ENCODE measurements around the gene ULK1. TPM values are rescaled to one million over a fixed set of nuclear protein-coding genes. Genes with fewer than 3 reads are reported as not detected.
A peak's percentile ranks its signal among the peaks of the same experiment; 100 is the strongest.

The ULK1 gene
- total RNA-seq, 1 experiment from 2014 or later: 34.2 TPM

DNA sequence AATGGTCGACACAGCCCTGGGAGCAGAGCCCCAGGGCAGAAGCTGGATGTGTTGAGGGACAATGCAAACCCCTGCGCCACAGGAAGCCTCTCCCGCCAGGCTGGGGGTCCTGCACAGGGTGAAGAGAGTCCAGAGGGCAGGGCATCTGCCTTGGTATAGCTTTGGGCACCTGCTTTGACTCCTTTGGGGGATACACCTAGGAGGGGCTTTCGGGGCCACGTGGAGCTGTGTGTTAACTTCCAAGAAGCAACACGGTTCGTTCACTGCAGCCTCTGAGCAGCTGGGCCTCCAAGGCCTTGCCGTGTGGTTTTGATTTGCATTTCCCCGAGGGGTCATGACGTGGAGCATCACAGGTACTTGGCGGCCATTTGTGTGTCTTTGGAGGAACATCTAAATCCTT, 28.8 kb downstream of the ULK1 start:
- Histone ChIP-seq H3K4me3 (replicated peaks in 1 of 2; ENCODE audit: low read depth in 1 of 2, low read length in 2 of 2) (no peak overlapping the region), H3K27ac (ENCODE audit: low read depth, low read length) (no peak overlapping the region), H3K36me3 (ENCODE audit: control insufficient read depth in 1 of 2, insufficient read depth in 2 of 2, low read length in 2 of 2) (no peaks in the 10 kb centered on the region; a peak in 1 of 4 replicates), H3K9ac (ENCODE audit: low read length) (no peak overlapping the region), H3K79me2 (ENCODE audit: insufficient read depth, low read length) (no peaks in the 10 kb centered on the region), H3K27me3 (ENCODE audit: insufficient read depth, low read length) (no peaks in the 10 kb centered on the region), H3K4me2 (ENCODE audit: low read length) (no peak overlapping the region), H2AFZ (ENCODE audit: low read depth, low read length, poor library complexity, severe bottlenecking) (no peak overlapping the region), H3K9me3 (ENCODE audit: control insufficient read depth in 1 of 2, insufficient read depth in 1 of 2, low read depth in 1 of 2, low read length in 2 of 2) (no peaks in the 10 kb centered on the region), H3K9me2 (ENCODE audit: insufficient read depth) (no peaks in the 10 kb centered on the region), H4K20me1 (ENCODE audit: insufficient read depth) (no peaks in the 10 kb centered on the region), H3K4me1 (ENCODE audit: control insufficient read depth in 1 of 2, insufficient read depth in 2 of 2, low read length in 2 of 2) (peaks cover 7 to 9% of the 10 kb centered on the region in 2 experiments)
- RAD21 ChIA-PET (ENCODE audit: low non-redundant PET in 1 of 2, low total read pairs in 2 of 2, uncharacterized antibody in 2 of 2, unreplicated experiment in 2 of 2): no interaction called here
- ATAC-seq (no peak), DNase-seq (ENCODE audit: low read depth, low spot score) (no peak)
- no peak for TF ChIP-seq TCF7L2 (IDR thresholded peaks at IDR 0.05; ENCODE audit: borderline replicate concordance, extremely low read depth, insufficient read depth, insufficient read length)
- no peak for TF ChIP-seq ZNF274 (IDR thresholded peaks at IDR 0.05; ENCODE audit: low read depth, low read length)
- no peak for TF ChIP-seq EGR1 (IDR thresholded peaks at IDR 0.05; ENCODE audit: low read depth)
- TF ChIP-seq SRF (IDR thresholded peaks at IDR 0.05; ENCODE audit: low read depth): no peak
- intact Hi-C loops (cut with micrococcal nuclease): no loop called here
- POLR2A ChIA-PET: no interaction called here
- BruUV-seq (replicated peaks): no TSS peak
- CTCF ChIA-PET: no interaction called here

DNA sequence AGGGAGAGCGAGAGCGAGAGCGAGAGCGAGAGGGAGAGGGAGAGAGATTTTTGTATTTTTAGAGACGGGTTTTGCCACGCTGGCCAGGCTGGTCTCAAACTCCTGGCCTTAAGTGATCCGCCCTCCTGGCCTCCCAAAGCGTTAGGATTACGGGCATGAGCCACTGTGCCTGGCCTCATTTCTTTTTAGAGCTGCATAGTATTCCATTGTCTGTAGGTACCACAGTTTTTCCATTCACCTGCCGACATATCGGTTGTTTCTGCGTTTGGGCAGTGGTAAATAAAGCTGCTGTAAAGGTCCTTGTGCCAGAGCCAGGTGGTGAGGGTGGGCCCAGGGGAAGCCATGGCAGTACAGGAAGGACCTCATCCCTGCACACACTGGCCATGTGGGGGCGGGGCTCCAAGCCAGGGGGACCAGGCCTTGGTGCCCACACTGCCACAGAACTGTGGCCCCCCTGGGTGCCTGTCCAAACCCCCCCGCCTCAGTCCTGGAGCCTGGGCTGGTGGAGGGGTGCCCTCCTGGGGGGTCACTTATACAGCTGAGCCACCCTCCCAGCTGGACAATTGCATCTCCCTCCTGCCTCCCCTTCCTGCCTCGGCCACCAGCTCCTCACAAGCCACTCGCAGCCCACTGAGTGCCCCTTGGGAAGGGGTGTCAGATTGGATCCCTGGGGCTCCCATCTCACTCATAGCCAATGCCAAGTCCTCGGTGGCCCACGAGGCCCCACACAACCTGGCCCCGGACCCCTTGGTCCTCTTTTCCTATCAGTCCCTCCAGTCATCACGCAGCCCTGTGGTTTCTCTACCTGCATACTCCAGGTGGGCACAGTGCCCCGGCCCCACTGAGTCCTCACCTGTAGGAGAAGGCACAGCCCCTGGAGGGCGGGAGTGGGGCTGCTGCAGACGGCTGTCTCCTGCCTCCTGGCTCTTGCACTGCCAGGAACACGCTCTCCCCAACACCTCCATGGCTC, 33.0 kb downstream of the ULK1 start:
- Histone ChIP-seq H4K20me1 (ENCODE audit: insufficient read depth) (no peaks in the 10 kb centered on the region), H3K9me2 (ENCODE audit: insufficient read depth) (no peaks in the 10 kb centered on the region), H3K79me2 (ENCODE audit: insufficient read depth, low read length) (peaks cover 31% of the 10 kb centered on the region), H3K27ac (ENCODE audit: low read depth, low read length) (peak overlapping the region; percentile 85), H3K9me3 (ENCODE audit: control insufficient read depth in 1 of 2, insufficient read depth in 1 of 2, low read depth in 1 of 2, low read length in 2 of 2) (no peaks in the 10 kb centered on the region), H3K4me2 (ENCODE audit: low read length) (peak overlapping the region; percentile 99), H3K27me3 (ENCODE audit: insufficient read depth, low read length) (no peaks in the 10 kb centered on the region), H2AFZ (ENCODE audit: low read depth, low read length, poor library complexity, severe bottlenecking) (no peak overlapping the region), H3K36me3 (ENCODE audit: control insufficient read depth in 1 of 2, insufficient read depth in 2 of 2, low read length in 2 of 2) (peaks cover 4 to 16% of the 10 kb centered on the region in 2 experiments; a peak in 3 of 4 replicates), H3K9ac (ENCODE audit: low read length) (peak overlapping the region; percentile 78), H3K4me3 (replicated peaks in 1 of 2; ENCODE audit: low read depth in 1 of 2, low read length in 2 of 2) (peak overlapping the region; percentile 57 to 96), H3K4me1 (ENCODE audit: control insufficient read depth in 1 of 2, insufficient read depth in 2 of 2, low read length in 2 of 2) (peaks cover 12 to 26% of the 10 kb centered on the region in 2 experiments)
- ATAC-seq (peak; percentile 13; the same call in 1 of the 2 replicates), DNase-seq (ENCODE audit: low read depth, low spot score) (no peak)
- CTCF ChIA-PET: interaction anchor here (1.3 kb wide), 1 partner anchor 16 kb away, joined by 3 read pairs; no protein-coding TSS in a partner anchor
- RAD21 ChIA-PET (ENCODE audit: low non-redundant PET in 1 of 2, low total read pairs in 2 of 2, uncharacterized antibody in 2 of 2, unreplicated experiment in 2 of 2): no interaction called here
- intact Hi-C loops (cut with micrococcal nuclease): no loop called here
- POLR2A ChIA-PET: interaction anchor here (1.2 kb wide), 1 partner anchor 97 kb away, joined by 3 read pairs; no protein-coding TSS in a partner anchor
- BruUV-seq (replicated peaks): TSS peak; percentile 82
- no peak for TF ChIP-seq EZH2phosphoT487 (IDR thresholded peaks at IDR 0.05; ENCODE audit: borderline replicate concordance)
- no peak for TF ChIP-seq FOSL1 (IDR thresholded peaks at IDR 0.05; ENCODE audit: low read depth)
- TF ChIP-seq SIN3A (IDR thresholded peaks at IDR 0.05; ENCODE audit: low read depth): no peak
- TF ChIP-seq POLR2AphosphoS5 (IDR thresholded peaks at IDR 0.05; ENCODE audit: low read depth, low read length): no peak
- TF ChIP-seq SRF (IDR thresholded peaks at IDR 0.05; ENCODE audit: low read depth): no peak
- TF ChIP-seq RAD21 (IDR thresholded peaks at IDR 0.05; ENCODE audit: low read depth): no peak
- TF ChIP-seq EGR1 (IDR thresholded peaks at IDR 0.05; ENCODE audit: low read depth): no peak
- TF ChIP-seq YY1 (IDR thresholded peaks at IDR 0.05; ENCODE audit: extremely low read depth, insufficient replicate concordance, low read depth, low read length): no peak
- TF ChIP-seq TCF7L2 (IDR thresholded peaks at IDR 0.05; ENCODE audit: borderline replicate concordance, extremely low read depth, insufficient read depth, insufficient read length): no peak
- no peak for TF ChIP-seq ZFX (IDR thresholded peaks at IDR 0.05)
- TF ChIP-seq, protein P1, sequence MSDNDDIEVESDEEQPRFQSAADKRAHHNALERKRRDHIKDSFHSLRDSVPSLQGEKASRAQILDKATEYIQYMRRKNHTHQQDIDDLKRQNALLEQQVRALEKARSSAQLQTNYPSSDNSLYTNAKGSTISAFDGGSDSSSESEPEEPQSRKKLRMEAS (IDR thresholded peaks at IDR 0.05): no peak
- TF ChIP-seq, protein P2, sequence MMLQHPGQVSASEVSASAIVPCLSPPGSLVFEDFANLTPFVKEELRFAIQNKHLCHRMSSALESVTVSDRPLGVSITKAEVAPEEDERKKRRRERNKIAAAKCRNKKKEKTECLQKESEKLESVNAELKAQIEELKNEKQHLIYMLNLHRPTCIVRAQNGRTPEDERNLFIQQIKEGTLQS (IDR thresholded peaks at IDR 0.05): no peak
- TF ChIP-seq EZH2 (IDR thresholded peaks at IDR 0.05): no peak
- TF ChIP-seq, protein P3, sequence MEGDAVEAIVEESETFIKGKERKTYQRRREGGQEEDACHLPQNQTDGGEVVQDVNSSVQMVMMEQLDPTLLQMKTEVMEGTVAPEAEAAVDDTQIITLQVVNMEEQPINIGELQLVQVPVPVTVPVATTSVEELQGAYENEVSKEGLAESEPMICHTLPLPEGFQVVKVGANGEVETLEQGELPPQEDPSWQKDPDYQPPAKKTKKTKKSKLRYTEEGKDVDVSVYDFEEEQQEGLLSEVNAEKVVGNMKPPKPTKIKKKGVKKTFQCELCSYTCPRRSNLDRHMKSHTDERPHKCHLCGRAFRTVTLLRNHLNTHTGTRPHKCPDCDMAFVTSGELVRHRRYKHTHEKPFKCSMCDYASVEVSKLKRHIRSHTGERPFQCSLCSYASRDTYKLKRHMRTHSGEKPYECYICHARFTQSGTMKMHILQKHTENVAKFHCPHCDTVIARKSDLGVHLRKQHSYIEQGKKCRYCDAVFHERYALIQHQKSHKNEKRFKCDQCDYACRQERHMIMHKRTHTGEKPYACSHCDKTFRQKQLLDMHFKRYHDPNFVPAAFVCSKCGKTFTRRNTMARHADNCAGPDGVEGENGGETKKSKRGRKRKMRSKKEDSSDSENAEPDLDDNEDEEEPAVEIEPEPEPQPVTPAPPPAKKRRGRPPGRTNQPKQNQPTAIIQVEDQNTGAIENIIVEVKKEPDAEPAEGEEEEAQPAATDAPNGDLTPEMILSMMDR (IDR thresholded peaks at IDR 0.05 in 2 of 3, conservative IDR thresholded peaks at IDR 0.05 in 1 of 3; ENCODE audit: borderline replicate concordance in 1 of 3, insufficient read depth in 1 of 3, low read depth in 2 of 3, low read length in 2 of 3): no peak; a peak in 1 of 6 replicates

All from HCT116 (cell line).